H1 (cell line): ENCODE results near the gene FHL1. TPM values are rescaled to one million over a fixed set of nuclear protein-coding genes. Genes with fewer than 3 reads are reported as not detected.
A peak's percentile ranks its signal among the peaks of the same experiment; 100 is the strongest.

Source experiments
- CBX5 ChIP-seq: fragments of 300-800, 300-1000 bp; sonication (generic); IDR thresholded peaks from 2 replicates; pipeline ENCODE4 v1.7.1; 2016; ENCODE audit warnings: antibody characterized with exemption, low read length, low read depth
- KDM1A ChIP-seq: fragments of 200-600, 300-600 bp; sonication (generic); IDR thresholded peaks from 2 replicates; pipeline ENCODE4 v1.7.1; 2016; ENCODE audit warnings: mild to moderate bottlenecking, low read length, borderline replicate concordance
- RAD21 ChIP-seq, 2 experiments: IDR thresholded peaks in 1 of 2; conservative IDR thresholded peaks in 1 of 2; 2 replicates each; pipeline ENCODE4 v1.6.1; 2011; ENCODE audit warnings: low read depth in 2 of 2, low read length in 2 of 2, improper control_type of control experiment in 1 of 2, inconsistent platforms in 1 of 2, mild to moderate bottlenecking in 1 of 2, moderate library complexity in 1 of 2
- TEAD4 ChIP-seq: IDR thresholded peaks from 2 replicates; pipeline ENCODE4 v1.6.1; 2012; ENCODE audit warnings: low read depth, low read length, inconsistent platforms, mixed read lengths
- polyA plus RNA-seq, 7 experiments: library from polyadenylated mRNA; depleted of rRNA in 3 of 7; stranded (reverse) in 5 of 7; unstranded in 2 of 7; fragments of >200 nt in 5 of 7; fragments of 200-250 nt in 2 of 7; gene quantifications; 1 replicate in 5 of 7; 2 replicates in 1 of 7; 4 replicates in 1 of 7; pipeline versions ENCODE4 v1.2.1 to v1.2.3, GENCODE V29; 2011 to 2013; ENCODE audit warnings: missing spikeins in 2 of 7, mixed read lengths in 2 of 7
- total RNA-seq: library from RNA; stranded (reverse); fragmentation: NEBNext Ultra II Directional; extraction: Animal tissue kit (Norgen Biotek cat#: 25700); gene quantifications from 2 replicates; pipeline ENCODE4 v1.2.1, GENCODE V29; 2021

FHL1 gene
- total and polyA plus RNA-seq, 2 of the 8 experiments (the other 6 are each of a cell fraction or from before 2014, with no cell fraction given): 45.0 to 56.5 TPM

GRCh38 chrX:136200466-136200865 lies 53.1 kb downstream of the FHL1 start (continued):
- no peak for TF ChIP-seq KDM1A
- TF ChIP-seq TEAD4: no peak
- no peak for TF ChIP-seq CBX5
- peak; percentile 36 to 54 for TF ChIP-seq RAD21 (IDR thresholded peaks at IDR 0.05 in 1 of 2, conservative IDR thresholded peaks at IDR 0.05 in 1 of 2; ENCODE audit: low read depth in 2 of 2, low read length in 2 of 2)
